ENCODE data around the gene RPS19BP1. TPM values are rescaled to one million over a fixed set of nuclear protein-coding genes. Genes with fewer than 3 reads are reported as not detected.

Gene RPS19BP1
- total and polyA plus RNA-seq, 9 donors, result 9.1 to 130 (median 44.2) TPM

GRCh38 chr22:39491696-39492095 lies 40.9 kb downstream of the RPS19BP1 start:
- Histone ChIP-seq H3K9me3 (no peaks in the 10 kb centered on the region), H3K36me3 (no peaks in the 10 kb centered on the region), H3K4me1 (ENCODE audit: insufficient read depth) (peaks cover 2% of the 10 kb centered on the region), H3K27ac (no peak overlapping the region), H3K27me3 (no peaks in the 10 kb centered on the region), H3K4me3 (no peak overlapping the region)
- intact Hi-C loops (cut with DNase I), result no loop called here
- TF ChIP-seq POLR2A (IDR thresholded peaks at IDR 0.05), result no peak
- no peak for TF ChIP-seq CTCF (IDR thresholded peaks at IDR 0.05)
- DNase-seq, result no peak
- 85 to 86% (median 86%) methylated on average over 6 of the region's 6 CpGs for WGBS, 3 donors

DNA sequence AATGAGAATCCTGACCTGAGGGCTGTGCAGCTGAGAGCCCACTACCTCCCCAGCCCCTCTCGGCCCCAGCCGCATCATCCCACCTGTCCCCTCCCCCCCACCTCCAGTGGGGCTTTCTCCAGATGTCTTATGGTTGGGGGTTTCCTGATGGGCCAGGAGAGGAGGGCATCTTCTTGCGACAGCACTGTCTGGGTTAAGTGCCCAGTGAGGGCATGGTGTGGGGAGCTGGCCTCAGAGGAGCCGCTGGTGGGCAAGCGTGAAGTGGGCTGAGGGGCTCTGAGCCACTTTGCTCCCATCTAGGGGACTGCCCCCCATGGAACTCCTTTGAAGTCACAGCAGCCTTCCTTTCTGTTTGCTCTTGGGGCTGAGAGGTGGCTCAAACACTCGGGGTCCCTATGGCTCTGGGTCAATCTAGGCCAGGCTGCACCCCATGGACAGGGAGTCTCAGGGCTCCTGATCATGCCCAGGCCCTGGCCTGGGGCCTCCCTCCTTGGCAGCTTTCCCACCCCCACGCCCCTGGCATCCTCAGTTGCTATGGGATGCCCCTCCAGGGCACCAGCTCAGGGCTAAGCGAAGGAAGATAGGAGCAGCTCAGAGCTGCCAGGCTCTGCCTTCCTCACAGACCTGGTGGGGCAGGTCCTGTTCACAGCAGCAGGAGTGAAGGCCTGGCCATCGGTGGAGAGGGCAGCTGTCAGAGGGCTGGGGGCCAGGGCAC lies 41.4 kb downstream of the RPS19BP1 start:
- Histone ChIP-seq H3K4me3 (no peak overlapping the region), H3K27me3 (no peaks in the 10 kb centered on the region), H3K27ac (no peak overlapping the region), H3K9me3 (no peaks in the 10 kb centered on the region), H3K36me3 (no peaks in the 10 kb centered on the region), H3K4me1 (ENCODE audit: insufficient read depth) (peaks cover 2% of the 10 kb centered on the region)
- no peak for DNase-seq
- TF ChIP-seq POLR2A (IDR thresholded peaks at IDR 0.05) (no peak), EP300 (IDR thresholded peaks at IDR 0.05) (no peak), CTCF (IDR thresholded peaks at IDR 0.05) (no peak)
- 81 to 82% (median 82%) methylated on average over 9 of the region's 9 CpGs for WGBS, 3 donors
- intact Hi-C loops (cut with DNase I), result no loop called here

- Histone ChIP-seq H3K4me3 (no peak overlapping the region), H3K4me1 (ENCODE audit: insufficient read depth) (peaks cover 2% of the 10 kb centered on the region), H3K27me3 (no peaks in the 10 kb centered on the region), H3K9me3 (no peaks in the 10 kb centered on the region), H3K27ac (no peak overlapping the region), H3K36me3 (no peaks in the 10 kb centered on the region)
- intact Hi-C loops (cut with DNase I), result no loop called here
- whole genome bisulfite sequencing, 3 donors, result 55 to 63% (median 62%) methylated on average over 13 of the region's 13 CpGs
- no peak for TF ChIP-seq POLR2A (IDR thresholded peaks at IDR 0.05)
- DNase-seq, result peak; percentile 57 to 75 (median 61)
Observed at GRCh38 chr22:39490135-39490798, 42.3 kb downstream of the RPS19BP1 start.

- Histone ChIP-seq H3K4me1 (ENCODE audit: insufficient read depth) (peaks cover 2% of the 10 kb centered on the region), H3K27me3 (no peaks in the 10 kb centered on the region), H3K9me3 (no peaks in the 10 kb centered on the region), H3K27ac (no peak overlapping the region), H3K36me3 (no peaks in the 10 kb centered on the region), H3K4me3 (no peak overlapping the region)
- DNase-seq, result no peak
- intact Hi-C loops (cut with DNase I), result no loop called here
- TF ChIP-seq CTCF (IDR thresholded peaks at IDR 0.05), result no peak
- no peak for TF ChIP-seq EP300 (IDR thresholded peaks at IDR 0.05)
- TF ChIP-seq POLR2A (IDR thresholded peaks at IDR 0.05), result no peak
- 82 to 88% (median 84%) methylated on average over 17 of the region's 17 CpGs for WGBS, 3 donors
Observed at GRCh38 chr22:39489094-39490068, 43.2 kb downstream of the RPS19BP1 start.
